Astrocyte (in vitro differentiated cells and primary cell): ENCODE results near the gene SLC30A1.

Source experiments
- CTCF ChIP-seq: IDR thresholded peaks from 2 replicates; pipeline ENCODE4 v1.5.1; 2011; ENCODE audit warnings: low read depth, mild to moderate bottlenecking, inconsistent platforms, low read length, moderate library complexity; ENCODE audit not compliant: insufficient read depth
- EZH2 ChIP-seq: IDR thresholded peaks from 2 replicates; pipeline ENCODE4 v1.6.1; 2012; ENCODE audit warnings: mild to moderate bottlenecking, low read length, inconsistent platforms; ENCODE audit not compliant: insufficient read depth

GRCh38 chr1:211530102-211530501 is 48.9 kb downstream of the SLC30A1 start:
- no peak for TF ChIP-seq CTCF
- no peak for TF ChIP-seq EZH2
